H9 (cell line): Measurements from ENCODE around the gene CD59. TPM values are rescaled to one million over a fixed set of nuclear protein-coding genes. Genes with fewer than 3 reads are reported as not detected.

Source experiments
- DNase-seq: peaks from one replicate; pipeline ENCODE4 v3.0.0-alpha.2; 2017
- H2AFZ ChIP-seq: one replicate; pipeline ENCODE4 v1.6.1; 2013; ENCODE audit warnings: mild to moderate bottlenecking, low read length, control low read depth, moderate library complexity
- H2AK5ac ChIP-seq: 2 replicates; pipeline ENCODE4 v1.6.1; 2013; ENCODE audit warnings: low read length, control low read depth, mixed read lengths; ENCODE audit not compliant: insufficient read length
- H2BK120ac ChIP-seq: one replicate; pipeline ENCODE4 v1.6.1; 2013; ENCODE audit warnings: low read depth, mild to moderate bottlenecking, low read length, control low read depth, inconsistent platforms; ENCODE audit not compliant: poor library complexity, severe bottlenecking
- H2BK12ac ChIP-seq: 2 replicates; pipeline ENCODE4 v1.6.1; 2013; ENCODE audit warnings: low read length, control low read depth, mixed read lengths, low read depth; ENCODE audit not compliant: insufficient read length
- H2BK15ac ChIP-seq: 2 replicates; pipeline ENCODE4 v1.6.1; 2013; ENCODE audit warnings: low read depth, low read length, control low read depth
- H2BK20ac ChIP-seq: one replicate; pipeline ENCODE4 v1.6.1; 2013; ENCODE audit warnings: low read depth, mild to moderate bottlenecking, low read length, control low read depth, inconsistent platforms; ENCODE audit not compliant: poor library complexity, severe bottlenecking
- H2BK5ac ChIP-seq: 2 replicates; pipeline ENCODE4 v1.6.1; 2013; ENCODE audit warnings: low read length, control low read depth, mixed read lengths; ENCODE audit not compliant: insufficient read length
- H3K14ac ChIP-seq: 2 replicates; pipeline ENCODE4 v1.6.1; 2013; ENCODE audit warnings: low read length, control low read depth; ENCODE audit not compliant: insufficient read depth
- H3K18ac ChIP-seq: 2 replicates; pipeline ENCODE4 v1.6.1; 2013; ENCODE audit warnings: low read depth, mild to moderate bottlenecking, mixed read lengths, low read length, control low read depth; ENCODE audit not compliant: insufficient read length
- H3K23ac ChIP-seq: 2 replicates; pipeline ENCODE4 v1.6.1; 2013; ENCODE audit warnings: low read length, control low read depth, mixed read lengths, low read depth; ENCODE audit not compliant: insufficient read length
- H3K23me2 ChIP-seq: 2 replicates; pipeline ENCODE4 v1.6.1; 2013; ENCODE audit warnings: low read depth, mild to moderate bottlenecking, mixed read lengths, low read length, control low read depth; ENCODE audit not compliant: insufficient read length, poor library complexity, severe bottlenecking
- H3K27ac ChIP-seq: 2 replicates; pipeline ENCODE4 v1.5.1; 2013; ENCODE audit warnings: low read length, control low read depth, mixed read lengths, low read depth; ENCODE audit not compliant: insufficient read length
- H3K27me3 ChIP-seq: 2 replicates; pipeline ENCODE4 v1.6.1; 2013; ENCODE audit warnings: low read length, control low read depth, inconsistent platforms; ENCODE audit not compliant: insufficient read depth
- H3K4ac ChIP-seq: 2 replicates; pipeline ENCODE4 v1.6.1; 2013; ENCODE audit warnings: low read depth, mild to moderate bottlenecking, control low read depth, inconsistent platforms, low read length, moderate library complexity
- H3K4me1 ChIP-seq: 2 replicates; pipeline ENCODE4 v1.6.1; 2013; ENCODE audit warnings: low read length, control low read depth, inconsistent platforms; ENCODE audit not compliant: insufficient read depth
- H3K4me2 ChIP-seq: 2 replicates; pipeline ENCODE4 v1.6.1; 2013; ENCODE audit warnings: low read length, control low read depth, mixed read lengths; ENCODE audit not compliant: insufficient read length, insufficient read depth
- H3K56ac ChIP-seq: 2 replicates; pipeline ENCODE4 v1.6.1; 2013; ENCODE audit warnings: low read depth, mild to moderate bottlenecking, mixed read lengths, low read length, control low read depth; ENCODE audit not compliant: insufficient read length
- H3K79me1 ChIP-seq: 2 replicates; pipeline ENCODE4 v1.6.1; 2013; ENCODE audit warnings: low read depth, mild to moderate bottlenecking, moderate library complexity, low read length, control low read depth, inconsistent platforms; ENCODE audit not compliant: insufficient read depth, poor library complexity, severe bottlenecking
- H3K79me2 ChIP-seq: 2 replicates; pipeline ENCODE4 v1.6.1; 2013; ENCODE audit warnings: low read length, control low read depth, inconsistent platforms; ENCODE audit not compliant: insufficient read depth
- H3K9ac ChIP-seq: 2 replicates; pipeline ENCODE4 v1.6.1; 2013; ENCODE audit warnings: low read length, control low read depth, mixed read lengths; ENCODE audit not compliant: insufficient read length; ENCODE audit errors: extremely low read depth
- H3K9me3 ChIP-seq: one replicate; pipeline ENCODE4 v1.6.1; 2013; ENCODE audit warnings: low read depth, low read length, inconsistent platforms; ENCODE audit not compliant: control insufficient read depth
- H3T11ph ChIP-seq: one replicate; pipeline ENCODE4 v1.6.1; 2013; ENCODE audit warnings: mild to moderate bottlenecking, low read length, control low read depth, inconsistent platforms
- H4K20me1 ChIP-seq: one replicate; pipeline ENCODE4 v1.6.1; 2013; ENCODE audit not compliant: control insufficient read depth, insufficient read length, insufficient read depth
- H4K5ac ChIP-seq: 2 replicates; pipeline ENCODE4 v1.6.1; 2013; ENCODE audit warnings: low read depth, mild to moderate bottlenecking, mixed read lengths, low read length, control low read depth; ENCODE audit not compliant: insufficient read length
- H4K8ac ChIP-seq: replicated peaks from 2 replicates; pipeline ENCODE4 v1.6.1; 2013; ENCODE audit warnings: low read length, control low read depth, mixed read lengths, low read depth; ENCODE audit not compliant: insufficient read length
- H4K91ac ChIP-seq: 2 replicates; pipeline ENCODE4 v1.6.1; 2013; ENCODE audit warnings: low read depth, mild to moderate bottlenecking, moderate library complexity, mixed read lengths, low read length, control low read depth; ENCODE audit not compliant: insufficient read length
- H3K27ac Mint-ChIP-seq, 3 experiments: 2 replicates in 2 of 3; 3 replicates in 1 of 3; pipeline ENCODE4 v1.8.0; 2020 to 2021; ENCODE audit warnings: mixed read lengths in 3 of 3, mild to moderate bottlenecking in 1 of 3, moderate library complexity in 1 of 3
- H3K27me3 Mint-ChIP-seq: 2 replicates; pipeline ENCODE4 v1.8.0; 2021; ENCODE audit warnings: low read depth, mild to moderate bottlenecking, moderate library complexity, mixed read lengths
- H3K36me3 Mint-ChIP-seq, 3 experiments: 2 replicates in 2 of 3; 3 replicates in 1 of 3; pipeline ENCODE4 v1.8.0; 2020 to 2021; ENCODE audit warnings: low read depth in 3 of 3, mixed read lengths in 3 of 3; ENCODE audit not compliant: insufficient read depth in 1 of 3
- H3K4me1 Mint-ChIP-seq, 2 experiments: 2 replicates each; pipeline ENCODE4 v1.8.0; 2020; ENCODE audit warnings: mixed read lengths in 2 of 2
- H3K4me3 Mint-ChIP-seq, 2 experiments: 2 replicates in 1 of 2; 3 replicates in 1 of 2; pipeline ENCODE4 v1.8.0; 2020 to 2021; ENCODE audit warnings: mild to moderate bottlenecking in 2 of 2, mixed read lengths in 2 of 2, moderate library complexity in 1 of 2
- H3K9me3 Mint-ChIP-seq, 2 experiments: 2 replicates in 1 of 2; 3 replicates in 1 of 2; pipeline ENCODE4 v1.8.0; 2020; ENCODE audit warnings: mild to moderate bottlenecking in 2 of 2, mixed read lengths in 2 of 2, moderate library complexity in 1 of 2
- WGBS: extraction: QIAGEN DNeasy Blood & Tissue Kit; methylation state at CpG from one replicate; pipeline ENCODE4 v1.1.7; 2013; ENCODE audit warnings: missing lambda C conversion rate, low lambda C conversion rate, mixed read lengths; ENCODE audit not compliant: insufficient read length; ENCODE audit errors: extremely low coverage; 5-methylcytosine and 5-hydroxymethylcytosine counted together
- total RNA-seq: library from RNA; stranded (reverse); gene quantifications from 2 replicates; pipeline ENCODE4 v1.2.1, GENCODE V29; 2021
- TF ChIP-seq, protein P1 (sequence below): fragments of 200-600 bp; sonication (generic); conservative IDR thresholded peaks from 3 replicates; pipeline ENCODE4 v1.8.0; 2021; ENCODE audit warnings: antibody characterized with exemption, mild to moderate bottlenecking

CD59 gene
- total RNA-seq, 1 experiment from 2014 or later, result 91.5 TPM

DNA sequence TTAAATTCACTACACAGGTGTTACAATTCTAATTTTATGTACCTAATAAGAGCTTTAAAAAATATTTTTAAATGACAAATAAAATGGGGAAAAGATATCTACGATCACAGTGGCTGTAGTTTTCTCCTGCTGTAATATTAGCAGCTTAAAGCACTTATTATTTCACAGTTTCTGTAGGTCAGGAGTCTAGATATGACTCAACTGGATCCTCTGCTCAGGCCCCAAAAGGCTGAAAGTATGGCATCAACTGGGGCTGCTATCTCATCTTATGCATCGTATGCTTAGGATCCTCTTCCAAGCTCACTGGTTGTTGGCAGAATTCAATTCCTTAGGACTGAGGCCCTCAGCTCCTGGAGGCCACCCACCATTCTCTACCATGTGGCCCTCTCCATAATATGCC is 25.2 kb upstream of the CD59 start:
- H4K91ac ChIP-seq, result no peak overlapping the region
- no peak overlapping the region for H4K8ac ChIP-seq
- H2BK15ac ChIP-seq, result no peak overlapping the region
- H3K4me3 Mint-ChIP-seq, result no peak overlapping the region
- no peaks in the 10 kb centered on the region for H3K9me3 Mint-ChIP-seq
- peaks cover 6 to 41% (median 37%) of the 10 kb centered on the region in 3 experiments; a peak in 6 of 7 replicates for H3K36me3 Mint-ChIP-seq
- H3K4me1 ChIP-seq, result no peaks in the 10 kb centered on the region
- no peaks in the 10 kb centered on the region for H3K79me2 ChIP-seq
- H3K27ac Mint-ChIP-seq, result no peak overlapping the region
- DNase-seq, result no peak
- H4K5ac ChIP-seq, result no peak overlapping the region
- no peak overlapping the region for H2AFZ ChIP-seq
- H3K14ac ChIP-seq, result no peak overlapping the region
- H3K23ac ChIP-seq, result no peak overlapping the region
- no peaks in the 10 kb centered on the region for H3K9me3 ChIP-seq
- H4K20me1 ChIP-seq, result no peaks in the 10 kb centered on the region
- no peak overlapping the region for H2AK5ac ChIP-seq
- H2BK120ac ChIP-seq, result no peak overlapping the region
- no peak overlapping the region for H3K9ac ChIP-seq
- no peak overlapping the region for H3T11ph ChIP-seq
- no peaks in the 10 kb centered on the region for H3K79me1 ChIP-seq
- no peak overlapping the region for H3K4me2 ChIP-seq
- no peaks in the 10 kb centered on the region for H3K27me3 ChIP-seq
- no peak overlapping the region for H3K4ac ChIP-seq
- WGBS, result no CpG with 5 or more reads among the region's 2 CpGs
- no peaks in the 10 kb centered on the region for H3K4me1 Mint-ChIP-seq
- no peaks in the 10 kb centered on the region for H3K23me2 ChIP-seq
- no peak overlapping the region for H2BK20ac ChIP-seq
- no peak overlapping the region for H3K56ac ChIP-seq
- no peak overlapping the region for H2BK5ac ChIP-seq
- H3K27me3 Mint-ChIP-seq, result no peaks in the 10 kb centered on the region
- no peak overlapping the region for H2BK12ac ChIP-seq
- no peak overlapping the region for H3K27ac ChIP-seq
- H3K18ac ChIP-seq, result no peak overlapping the region
- TF ChIP-seq, protein P1, sequence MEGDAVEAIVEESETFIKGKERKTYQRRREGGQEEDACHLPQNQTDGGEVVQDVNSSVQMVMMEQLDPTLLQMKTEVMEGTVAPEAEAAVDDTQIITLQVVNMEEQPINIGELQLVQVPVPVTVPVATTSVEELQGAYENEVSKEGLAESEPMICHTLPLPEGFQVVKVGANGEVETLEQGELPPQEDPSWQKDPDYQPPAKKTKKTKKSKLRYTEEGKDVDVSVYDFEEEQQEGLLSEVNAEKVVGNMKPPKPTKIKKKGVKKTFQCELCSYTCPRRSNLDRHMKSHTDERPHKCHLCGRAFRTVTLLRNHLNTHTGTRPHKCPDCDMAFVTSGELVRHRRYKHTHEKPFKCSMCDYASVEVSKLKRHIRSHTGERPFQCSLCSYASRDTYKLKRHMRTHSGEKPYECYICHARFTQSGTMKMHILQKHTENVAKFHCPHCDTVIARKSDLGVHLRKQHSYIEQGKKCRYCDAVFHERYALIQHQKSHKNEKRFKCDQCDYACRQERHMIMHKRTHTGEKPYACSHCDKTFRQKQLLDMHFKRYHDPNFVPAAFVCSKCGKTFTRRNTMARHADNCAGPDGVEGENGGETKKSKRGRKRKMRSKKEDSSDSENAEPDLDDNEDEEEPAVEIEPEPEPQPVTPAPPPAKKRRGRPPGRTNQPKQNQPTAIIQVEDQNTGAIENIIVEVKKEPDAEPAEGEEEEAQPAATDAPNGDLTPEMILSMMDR, result no peak
